SU-DHL-6 (cell line): ENCODE measurements around the gene RBBP9.

ENCODE experiments used
- CTCF ChIP-seq: fragments of 200-600 bp; sonication (generic); IDR thresholded peaks from one replicate; pipeline ENCODE4 v1.5.1; 2017; ENCODE audit warnings: antibody characterized with exemption, mild to moderate bottlenecking, low read length, moderate library complexity; ENCODE audit not compliant: insufficient read depth, poor library complexity, severe bottlenecking
- EZH2phosphoT487 ChIP-seq: fragments of 200-600 bp; sonication (generic), shearing (Covaris generic); conservative IDR thresholded peaks from 2 replicates; pipeline ENCODE4 v1.6.1; 2018; ENCODE audit warnings: mild to moderate bottlenecking, antibody characterized with exemption, low read length, moderate library complexity, mixed read lengths

DNA sequence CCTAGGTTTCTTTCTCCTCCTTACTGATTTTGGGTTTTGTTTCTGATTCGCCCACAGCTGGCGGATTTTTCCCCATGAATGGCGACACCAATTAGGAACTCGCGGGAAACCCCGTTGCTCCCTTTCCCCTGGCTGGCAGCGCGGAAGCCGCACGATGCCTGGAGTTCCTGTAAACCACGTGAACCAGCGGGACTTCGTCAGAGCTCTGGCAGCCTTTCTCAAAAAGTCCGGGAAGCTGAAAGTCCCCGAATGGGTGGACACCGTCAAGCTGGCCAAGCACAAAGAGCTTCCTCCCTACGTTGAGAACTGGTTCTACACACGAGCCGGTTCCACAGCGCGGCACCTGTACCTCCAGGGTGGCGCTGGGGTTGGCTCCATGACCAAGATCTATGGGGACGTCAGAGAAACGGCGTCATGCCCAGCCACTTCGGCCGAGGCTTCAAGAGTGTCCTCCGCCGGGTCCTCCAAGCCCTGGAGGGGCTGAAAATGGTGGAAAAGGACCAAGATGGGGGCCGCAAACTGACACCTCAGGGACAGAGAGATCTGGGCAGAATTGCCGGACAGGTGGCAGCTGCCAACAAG, 7.5 kb upstream of the RBBP9 start:
- TF ChIP-seq CTCF (no peak), EZH2phosphoT487 (no peak)
